Measurements from ENCODE around the gene ARFGAP3. TPM values are rescaled to one million over a fixed set of nuclear protein-coding genes. Genes with fewer than 3 reads are reported as not detected.

Gene ARFGAP3
- total and polyA plus RNA-seq, 7 experiments from 2014 or later: 22.9 to 38.4 (median 30.6) TPM

GRCh38 chr22:42880815-42881214, 23.7 kb upstream of the ARFGAP3 start:
- no peak for ATAC-seq
- ChIA-PET CTCF (no interaction called here), POLR2A (no interaction called here)
- DNase-seq: no peak
- H3K4me1 ChIP-seq (ENCODE audit: control insufficient read depth in 2 of 2, insufficient read depth in 2 of 2, low read length in 2 of 2): no peaks in the 10 kb centered on the region
- H3K27ac Mint-ChIP-seq: peak overlapping the region in 1 of 9 donors; percentile 5
- no peaks in the 10 kb centered on the region for H3K4me1 Mint-ChIP-seq
- H3K36me3 Mint-ChIP-seq: peaks cover 0 to 37% (median 8%) of the 10 kb centered on the region in 5 donors
- no peaks in the 10 kb centered on the region for H3K9me3 Mint-ChIP-seq
- no peak overlapping the region for H3K4me3 Mint-ChIP-seq
- no peaks in the 10 kb centered on the region for H3K27me3 Mint-ChIP-seq
- no peak overlapping the region for H3K27ac ChIP-seq (ENCODE audit: low read depth, low read length)
- no peaks in the 10 kb centered on the region for H3K9me3 ChIP-seq (ENCODE audit: control insufficient read depth in 2 of 3, low read length in 3 of 3)
- H3K36me3 ChIP-seq (ENCODE audit: control insufficient read depth in 2 of 3, insufficient read depth in 3 of 3, low read length in 3 of 3): peaks cover 0 to 98% (median 15%) of the 10 kb centered on the region in 3 experiments
- intact Hi-C loops (cut with micrococcal nuclease): no loop called here
- H3K4me3 ChIP-seq (ENCODE audit: low read length): no peak overlapping the region
- no peaks in the 10 kb centered on the region for H3K27me3 ChIP-seq (ENCODE audit: control insufficient read depth in 2 of 2, insufficient read depth in 2 of 2, low read length in 2 of 2)

- DNase-seq (no peak), ATAC-seq (no peak)
- no peak overlapping the region for H3K4me3 ChIP-seq (ENCODE audit: low read length)
- H3K36me3 Mint-ChIP-seq: peaks cover 0 to 37% (median 8%) of the 10 kb centered on the region in 5 donors
- POLR2A ChIA-PET: no interaction called here
- H3K4me3 Mint-ChIP-seq: no peak overlapping the region
- intact Hi-C loops (cut with micrococcal nuclease): no loop called here
- no peak overlapping the region for H3K27ac Mint-ChIP-seq
- peaks cover 0 to 95% (median 15%) of the 10 kb centered on the region in 3 experiments for H3K36me3 ChIP-seq (ENCODE audit: control insufficient read depth in 2 of 3, insufficient read depth in 3 of 3, low read length in 3 of 3)
- H3K9me3 Mint-ChIP-seq: no peaks in the 10 kb centered on the region
- H3K27me3 Mint-ChIP-seq: no peaks in the 10 kb centered on the region
- no peaks in the 10 kb centered on the region for H3K4me1 Mint-ChIP-seq
- CTCF ChIA-PET: no interaction called here
- H3K9me3 ChIP-seq (ENCODE audit: control insufficient read depth in 2 of 3, low read length in 3 of 3): no peaks in the 10 kb centered on the region
- H3K27me3 ChIP-seq (ENCODE audit: control insufficient read depth in 2 of 2, insufficient read depth in 2 of 2, low read length in 2 of 2): no peaks in the 10 kb centered on the region
- H3K4me1 ChIP-seq (ENCODE audit: control insufficient read depth in 2 of 2, insufficient read depth in 2 of 2, low read length in 2 of 2): no peaks in the 10 kb centered on the region
- no peak overlapping the region for H3K27ac ChIP-seq (ENCODE audit: low read depth, low read length)
These were observed 22.4 kb upstream of the ARFGAP3 start for GRCh38 chr22:42879371-42880021.

GRCh38 chr22:42878561-42879305, 21.7 kb upstream of the ARFGAP3 start:
- H3K27me3 ChIP-seq (ENCODE audit: control insufficient read depth in 2 of 2, insufficient read depth in 2 of 2, low read length in 2 of 2): no peaks in the 10 kb centered on the region
- Mint-ChIP-seq H3K4me1 (no peaks in the 10 kb centered on the region), H3K36me3 (peaks cover 0 to 34% (median 8%) of the 10 kb centered on the region in 5 donors), H3K27ac (no peak overlapping the region), H3K27me3 (no peaks in the 10 kb centered on the region), H3K9me3 (no peaks in the 10 kb centered on the region), H3K4me3 (no peak overlapping the region)
- no peaks in the 10 kb centered on the region for H3K9me3 ChIP-seq (ENCODE audit: control insufficient read depth in 2 of 3, low read length in 3 of 3)
- intact Hi-C loops (cut with micrococcal nuclease): no loop called here
- no peaks in the 10 kb centered on the region for H3K4me1 ChIP-seq (ENCODE audit: control insufficient read depth in 2 of 2, insufficient read depth in 2 of 2, low read length in 2 of 2)
- peaks cover 0 to 95% (median 12%) of the 10 kb centered on the region in 3 experiments for H3K36me3 ChIP-seq (ENCODE audit: control insufficient read depth in 2 of 3, insufficient read depth in 3 of 3, low read length in 3 of 3)
- ChIA-PET CTCF (no interaction called here), POLR2A (no interaction called here)
- DNase-seq (no peak), ATAC-seq (no peak)
- no peak overlapping the region for H3K27ac ChIP-seq (ENCODE audit: low read depth, low read length)
- no peak overlapping the region for H3K4me3 ChIP-seq (ENCODE audit: low read length)

GRCh38 chr22:42877597-42878340, 20.7 kb upstream of the ARFGAP3 start:
- Mint-ChIP-seq H3K27ac (peak overlapping the region in 1 of 9 donors; percentile 25), H3K27me3 (no peaks in the 10 kb centered on the region), H3K4me1 (no peaks in the 10 kb centered on the region), H3K36me3 (peaks cover 0 to 34% (median 2%) of the 10 kb centered on the region in 5 donors), H3K9me3 (no peaks in the 10 kb centered on the region), H3K4me3 (no peak overlapping the region)
- no peaks in the 10 kb centered on the region for H3K9me3 ChIP-seq (ENCODE audit: control insufficient read depth in 2 of 3, low read length in 3 of 3)
- POLR2A ChIA-PET: no interaction called here
- ATAC-seq: no peak
- H3K4me1 ChIP-seq (ENCODE audit: control insufficient read depth in 2 of 2, insufficient read depth in 2 of 2, low read length in 2 of 2): no peaks in the 10 kb centered on the region
- peaks cover 0 to 93% (median 8%) of the 10 kb centered on the region in 3 experiments for H3K36me3 ChIP-seq (ENCODE audit: control insufficient read depth in 2 of 3, insufficient read depth in 3 of 3, low read length in 3 of 3)
- CTCF ChIA-PET: no interaction called here
- no peak overlapping the region for H3K27ac ChIP-seq (ENCODE audit: low read depth, low read length)
- DNase-seq: no peak
- intact Hi-C loops (cut with micrococcal nuclease): no loop called here
- H3K4me3 ChIP-seq (ENCODE audit: low read length): no peak overlapping the region
- no peaks in the 10 kb centered on the region for H3K27me3 ChIP-seq (ENCODE audit: control insufficient read depth in 2 of 2, insufficient read depth in 2 of 2, low read length in 2 of 2)

GRCh38 chr22:42877158-42877557, 20.1 kb upstream of the ARFGAP3 start:
- intact Hi-C loops (cut with micrococcal nuclease): no loop called here
- Histone ChIP-seq H3K27ac (ENCODE audit: low read depth, low read length) (no peak overlapping the region), H3K4me1 (ENCODE audit: control insufficient read depth in 2 of 2, insufficient read depth in 2 of 2, low read length in 2 of 2) (no peaks in the 10 kb centered on the region), H3K36me3 (ENCODE audit: control insufficient read depth in 2 of 3, insufficient read depth in 3 of 3, low read length in 3 of 3) (peaks cover 0 to 93% (median 8%) of the 10 kb centered on the region in 3 experiments), H3K9me3 (ENCODE audit: control insufficient read depth in 2 of 3, low read length in 3 of 3) (no peaks in the 10 kb centered on the region), H3K27me3 (ENCODE audit: control insufficient read depth in 2 of 2, insufficient read depth in 2 of 2, low read length in 2 of 2) (no peaks in the 10 kb centered on the region), H3K4me3 (ENCODE audit: low read length) (no peak overlapping the region)
- peak overlapping the region in 1 of 9 donors; percentile 81 for H3K27ac Mint-ChIP-seq
- DNase-seq (no peak), ATAC-seq (no peak)
- ChIA-PET CTCF (interaction anchor here (1.0 kb wide), 1 partner anchor 11 kb away, joined by 3 read pairs; no protein-coding TSS in a partner anchor), POLR2A (no interaction called here)
- H3K4me1 Mint-ChIP-seq: no peaks in the 10 kb centered on the region
- no peaks in the 10 kb centered on the region for H3K27me3 Mint-ChIP-seq
- H3K9me3 Mint-ChIP-seq: no peaks in the 10 kb centered on the region
- no peak overlapping the region for H3K4me3 Mint-ChIP-seq
- peaks cover 0 to 33% (median 2%) of the 10 kb centered on the region in 5 donors for H3K36me3 Mint-ChIP-seq

- Mint-ChIP-seq H3K4me3 (no peak overlapping the region), H3K36me3 (peaks cover 0 to 36% (median 0%) of the 10 kb centered on the region in 5 donors), H3K27ac (no peak overlapping the region), H3K9me3 (no peaks in the 10 kb centered on the region), H3K4me1 (peaks cover 0 to 1% (median 0%) of the 10 kb centered on the region in 7 donors), H3K27me3 (no peaks in the 10 kb centered on the region)
- H3K4me1 ChIP-seq (ENCODE audit: control insufficient read depth in 2 of 2, insufficient read depth in 2 of 2, low read length in 2 of 2): no peaks in the 10 kb centered on the region
- no peaks in the 10 kb centered on the region for H3K9me3 ChIP-seq (ENCODE audit: control insufficient read depth in 2 of 3, low read length in 3 of 3)
- CTCF ChIA-PET: no interaction called here
- intact Hi-C loops (cut with micrococcal nuclease): no loop called here
- DNase-seq (no peak), ATAC-seq (no peak)
- H3K27me3 ChIP-seq (ENCODE audit: control insufficient read depth in 2 of 2, insufficient read depth in 2 of 2, low read length in 2 of 2): no peaks in the 10 kb centered on the region
- H3K4me3 ChIP-seq (ENCODE audit: low read length): no peak overlapping the region
- peaks cover 0 to 92% (median 8%) of the 10 kb centered on the region in 3 experiments for H3K36me3 ChIP-seq (ENCODE audit: control insufficient read depth in 2 of 3, insufficient read depth in 3 of 3, low read length in 3 of 3)
- H3K27ac ChIP-seq (ENCODE audit: low read depth, low read length): no peak overlapping the region
- POLR2A ChIA-PET: no interaction called here
These were observed 19.0 kb upstream of the ARFGAP3 start for GRCh38 chr22:42876041-42876440.

All from naive thymus-derived CD4-positive, alpha-beta T cell (primary cell).